HG02970 (cell line): ENCODE results near the gene SLC2A1.
A peak's percentile ranks its signal among the peaks of the same experiment; 100 is the strongest.

Experiments
- ATAC-seq: cut with Tn5 transposase; IDR thresholded peaks from one replicate; pipeline ENCODE4 v1.9.1; 2021; ENCODE audit warnings: mild to moderate bottlenecking, moderate library complexity, moderate number of reproducible peaks; ENCODE audit not compliant: unreplicated experiment, low FRiP score

The SLC2A1 gene

GRCh38 chr1:42961312-42962091 is 2.8 kb upstream of the SLC2A1 start:
- ATAC-seq = no peak

DNA sequence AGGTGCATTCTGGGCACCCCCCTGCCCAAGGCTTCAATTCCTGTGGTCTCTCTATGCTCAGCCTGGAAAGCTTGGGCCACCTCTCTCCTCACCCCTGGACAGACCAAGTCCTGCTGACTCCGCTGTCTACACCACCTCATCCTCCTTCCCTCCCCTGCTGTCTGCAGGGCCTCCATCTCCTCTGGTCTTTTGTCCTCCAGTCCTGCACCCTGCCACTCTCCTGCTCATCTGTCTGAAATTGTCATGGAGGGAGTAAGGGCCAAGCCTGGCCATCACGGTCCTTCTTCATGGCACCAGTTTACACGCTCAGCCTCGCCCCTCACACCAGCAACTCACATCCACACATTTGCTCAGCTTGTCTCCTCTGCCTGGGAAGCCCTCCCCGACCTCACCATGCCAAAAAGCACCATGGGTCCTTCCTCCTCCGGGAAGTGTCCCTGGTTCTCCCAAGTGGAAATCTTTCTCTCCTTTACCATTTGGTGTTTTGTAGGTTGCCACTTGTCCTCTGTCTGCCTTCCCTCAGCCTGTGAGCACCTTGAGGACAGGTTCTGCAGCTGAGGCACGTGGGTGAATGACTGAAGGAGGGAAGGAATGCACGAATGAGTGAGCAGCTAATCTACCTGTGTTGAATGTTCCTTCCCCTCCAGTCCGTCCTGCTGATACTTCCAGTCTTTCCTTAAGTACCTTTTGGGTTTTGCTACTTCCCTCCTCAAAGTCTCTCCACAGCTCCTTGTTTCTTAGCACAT is 2.1 kb upstream of the SLC2A1 start:
- no peak for ATAC-seq

DNA sequence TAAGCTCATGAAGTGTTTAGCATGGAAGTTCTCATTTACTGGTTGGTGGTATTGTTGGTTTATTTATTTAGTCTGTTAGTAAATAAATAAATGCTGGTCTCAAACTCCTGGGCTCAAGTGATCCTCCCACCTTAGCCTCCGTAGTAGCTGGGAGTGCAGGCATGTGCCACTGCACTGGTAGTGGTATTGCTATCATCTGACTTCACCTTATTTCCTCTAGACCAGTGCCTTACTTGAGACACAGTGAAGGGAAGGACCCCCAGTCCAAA is 1.4 kb upstream of the SLC2A1 start:
- no peak for ATAC-seq

DNA sequence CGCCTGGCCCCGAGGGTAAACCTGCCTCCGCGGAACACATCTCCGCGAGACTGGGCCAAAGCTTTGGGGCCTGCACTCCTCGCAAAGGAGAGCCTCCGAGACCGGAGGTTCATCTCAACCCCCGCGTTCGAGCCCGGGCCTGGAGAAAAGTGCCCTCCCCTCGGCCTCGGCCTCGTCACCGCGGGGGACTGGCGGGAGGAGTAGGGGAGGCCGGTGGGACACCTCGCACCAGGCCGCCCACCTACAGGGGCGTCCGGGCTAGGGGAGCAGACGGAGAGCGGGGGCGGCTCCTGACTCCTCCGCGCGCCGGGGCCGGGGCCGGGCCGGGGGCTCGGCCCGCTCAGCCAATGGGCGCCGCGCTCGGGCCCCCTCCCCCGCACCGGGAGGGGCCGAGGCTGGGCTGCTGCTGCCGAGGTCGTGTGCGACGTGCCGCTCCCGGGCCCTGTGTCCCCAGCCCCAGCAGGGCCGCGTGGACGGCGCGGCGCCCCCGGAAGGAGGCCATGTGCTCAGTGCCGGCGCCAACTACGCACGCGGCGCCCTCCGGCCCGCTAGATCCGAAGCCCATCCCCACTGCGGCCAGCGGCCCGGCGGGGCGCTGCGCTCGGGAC is 684 bp downstream of the SLC2A1 start:
- ATAC-seq = peak; percentile 64

- ATAC-seq = no peak
Measured at GRCh38 chr1:42957229-42957879, 1.3 kb downstream of the SLC2A1 start.

DNA sequence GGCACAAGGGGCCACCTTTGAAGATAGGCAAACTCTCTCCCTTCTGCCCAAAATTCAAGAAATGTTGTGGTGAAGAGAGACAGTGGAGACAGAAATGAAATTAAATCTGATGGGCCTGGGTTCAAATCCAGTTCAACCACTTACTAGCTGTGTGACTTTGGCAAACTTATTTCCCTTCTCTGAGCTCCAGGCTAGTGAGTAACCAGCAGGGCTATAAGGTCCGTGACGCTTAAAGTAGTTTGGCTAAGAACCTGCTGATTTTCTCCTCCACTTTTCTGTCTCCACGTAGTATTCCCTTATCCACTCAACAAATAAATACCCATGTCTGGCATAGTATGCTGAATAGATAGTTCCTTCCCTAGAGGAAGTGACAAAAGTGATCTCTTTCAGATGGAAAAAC is 1.9 kb downstream of the SLC2A1 start:
- no peak for ATAC-seq

DNA sequence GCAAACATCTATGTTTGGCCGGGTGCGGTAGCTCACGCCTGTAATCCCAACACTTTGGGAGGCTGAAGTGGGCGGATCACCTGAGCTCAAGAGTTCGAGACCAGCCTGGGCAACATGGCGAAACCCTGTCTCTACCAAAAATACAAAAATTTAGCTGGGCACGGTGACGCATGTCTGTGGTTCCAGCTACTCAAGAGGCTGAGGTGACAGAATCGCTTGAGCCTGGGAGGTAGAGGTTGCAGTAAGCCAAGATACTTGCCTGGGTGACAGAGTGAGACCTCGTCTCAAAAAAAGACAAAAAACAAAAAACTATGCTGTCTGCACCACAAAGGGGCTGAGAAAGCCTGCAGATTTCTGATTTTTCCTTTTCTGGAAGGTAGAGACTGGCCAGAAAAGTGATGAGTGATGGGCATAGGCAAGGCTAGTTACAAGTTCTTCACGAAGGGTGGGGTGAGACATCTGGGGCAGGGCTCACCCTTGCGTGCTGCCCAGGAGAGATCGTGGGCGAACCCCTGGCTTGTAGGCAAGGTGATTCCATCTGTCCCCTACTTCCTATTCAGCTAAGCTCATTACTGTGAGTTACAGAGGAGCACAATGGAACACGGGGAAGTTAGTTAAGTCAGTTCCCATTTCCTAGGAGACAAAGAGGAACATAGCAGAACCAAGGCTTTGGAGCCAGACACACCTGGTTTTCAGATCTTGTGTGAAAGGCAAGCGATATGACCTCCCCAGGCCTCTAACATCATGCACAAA is 3.2 kb downstream of the SLC2A1 start:
- no peak for ATAC-seq

- no peak for ATAC-seq
Measured at GRCh38 chr1:42953182-42954180, 5.2 kb downstream of the SLC2A1 start.

DNA sequence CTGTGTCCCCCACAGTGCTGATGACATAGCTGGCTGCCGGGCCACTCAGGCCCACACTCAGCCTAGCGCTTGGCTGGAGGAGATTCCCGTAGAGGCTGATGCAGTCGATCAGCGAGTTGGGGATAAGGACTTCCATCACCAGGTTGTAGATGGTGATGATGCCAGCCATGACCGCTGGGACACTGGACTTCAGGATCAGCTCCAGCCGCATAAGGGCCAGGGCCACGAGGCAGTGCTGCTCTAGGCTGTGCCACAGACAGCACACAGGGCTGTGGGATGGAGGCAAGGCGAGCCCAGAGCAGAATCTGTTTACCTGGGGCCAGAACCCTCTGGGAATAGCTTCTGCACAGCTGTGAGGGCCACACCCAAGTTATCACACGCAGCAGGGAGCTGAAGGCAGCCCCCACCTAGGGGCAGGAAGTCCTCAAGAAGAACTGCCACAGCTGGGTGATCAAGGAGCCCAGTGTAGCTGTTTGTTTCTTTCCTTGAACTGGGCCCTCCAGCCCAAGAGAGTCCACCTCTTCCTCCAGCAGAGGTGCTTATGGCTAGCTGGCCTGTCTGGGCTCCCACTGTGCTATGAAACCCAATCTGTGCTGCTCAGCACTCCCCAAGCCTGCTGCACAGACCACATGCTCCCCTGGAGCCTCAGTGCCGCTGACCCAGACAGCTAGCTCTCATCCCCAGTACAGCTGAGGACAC is 6.2 kb downstream of the SLC2A1 start:
- no peak for ATAC-seq

DNA sequence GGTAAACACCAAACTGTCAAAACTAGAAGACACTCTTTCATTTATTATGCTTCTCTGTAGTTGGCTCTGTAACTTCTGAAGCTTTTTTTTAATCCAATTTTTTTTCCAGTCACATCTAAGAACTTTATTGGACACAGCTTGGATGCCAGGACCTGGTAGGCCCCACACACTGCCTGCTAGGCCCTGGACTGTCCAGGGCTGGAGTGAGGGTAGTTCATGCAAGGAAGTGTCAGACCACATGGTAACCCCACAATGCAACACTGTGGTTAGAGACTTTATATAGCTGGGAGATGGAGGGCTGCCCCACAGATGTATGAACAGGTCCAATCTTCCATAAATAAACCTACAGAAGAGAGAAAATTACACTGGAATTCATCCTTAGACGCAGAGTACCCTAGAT is 7.1 kb downstream of the SLC2A1 start:
- no peak for ATAC-seq

DNA sequence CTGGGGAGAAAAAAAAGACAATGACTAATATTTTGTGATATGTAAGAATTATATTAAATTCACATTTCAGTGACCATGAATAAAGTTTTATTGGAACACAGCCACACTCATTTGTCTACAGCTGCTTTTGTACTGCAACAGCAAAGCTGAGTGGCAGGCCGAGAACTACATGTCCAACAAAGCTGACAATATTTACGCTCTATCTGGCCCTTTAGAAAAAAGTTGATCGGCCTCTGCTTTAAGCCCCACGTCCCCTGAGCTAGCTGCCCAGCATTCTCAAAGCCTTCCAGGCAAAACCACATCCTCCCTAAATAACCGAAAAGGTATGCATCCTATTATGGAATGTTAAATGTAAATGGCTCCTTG is 8.6 kb downstream of the SLC2A1 start:
- no peak for ATAC-seq

DNA sequence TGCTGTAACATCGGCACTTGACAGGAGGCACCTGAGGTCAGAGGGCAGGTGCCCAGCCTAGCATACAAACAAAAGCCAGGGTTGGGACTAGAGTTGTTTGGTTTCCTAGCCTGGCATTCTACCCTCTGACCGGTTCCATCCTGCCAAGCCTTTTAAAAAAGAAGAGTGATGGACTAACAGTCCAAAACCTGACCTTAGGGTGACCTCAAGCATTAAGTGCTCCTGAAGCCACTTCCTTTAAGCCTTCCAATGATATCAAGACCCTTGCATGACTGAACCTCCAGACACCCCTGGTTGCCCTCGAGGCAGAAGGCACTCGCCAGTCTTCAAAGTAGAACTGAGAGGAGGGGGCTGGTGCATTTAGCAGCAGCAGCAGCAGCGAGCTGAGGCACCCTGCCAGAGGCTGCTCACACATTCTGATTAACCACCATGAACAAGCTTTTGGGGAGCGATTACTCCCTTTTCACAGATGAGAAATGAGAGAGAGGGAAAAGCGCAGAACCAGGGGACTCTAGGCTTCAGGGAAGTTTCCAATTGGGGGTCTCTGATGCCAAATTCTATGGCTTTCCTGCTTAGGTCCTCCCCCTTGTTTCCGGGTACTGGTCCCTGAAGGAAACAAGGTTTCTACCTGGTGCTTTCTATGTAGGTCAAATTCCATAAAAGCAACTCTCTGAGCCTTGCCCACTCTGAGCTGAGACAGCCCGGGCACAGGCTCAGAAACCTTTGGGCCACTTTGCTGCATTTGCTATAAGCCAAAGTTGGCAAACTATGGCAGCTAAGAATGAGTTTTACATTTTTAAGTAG is 9.2 kb downstream of the SLC2A1 start:
- ATAC-seq = no peak

GRCh38 chr1:42947965-42948732 is 10.5 kb downstream of the SLC2A1 start:
- ATAC-seq = no peak

DNA sequence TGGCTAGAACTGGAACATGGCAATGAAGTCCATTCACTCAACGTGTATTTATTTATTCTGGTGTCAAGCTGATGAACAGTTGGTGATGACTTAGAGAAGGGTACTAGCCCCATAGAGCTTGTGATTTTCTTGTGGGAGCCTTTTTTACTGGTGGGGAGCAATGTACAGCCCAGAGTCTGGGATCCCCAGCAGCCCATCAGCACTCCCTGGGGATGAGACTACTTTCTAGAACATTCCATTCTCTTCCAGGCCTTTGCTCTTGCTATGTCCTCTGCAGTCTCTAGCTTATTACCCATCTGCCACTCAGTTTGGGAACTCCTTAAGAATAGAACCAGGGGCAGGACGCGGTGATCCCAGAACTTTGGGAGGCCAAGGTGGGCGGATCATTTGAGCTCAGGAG is 11.6 kb downstream of the SLC2A1 start:
- ATAC-seq = no peak

DNA sequence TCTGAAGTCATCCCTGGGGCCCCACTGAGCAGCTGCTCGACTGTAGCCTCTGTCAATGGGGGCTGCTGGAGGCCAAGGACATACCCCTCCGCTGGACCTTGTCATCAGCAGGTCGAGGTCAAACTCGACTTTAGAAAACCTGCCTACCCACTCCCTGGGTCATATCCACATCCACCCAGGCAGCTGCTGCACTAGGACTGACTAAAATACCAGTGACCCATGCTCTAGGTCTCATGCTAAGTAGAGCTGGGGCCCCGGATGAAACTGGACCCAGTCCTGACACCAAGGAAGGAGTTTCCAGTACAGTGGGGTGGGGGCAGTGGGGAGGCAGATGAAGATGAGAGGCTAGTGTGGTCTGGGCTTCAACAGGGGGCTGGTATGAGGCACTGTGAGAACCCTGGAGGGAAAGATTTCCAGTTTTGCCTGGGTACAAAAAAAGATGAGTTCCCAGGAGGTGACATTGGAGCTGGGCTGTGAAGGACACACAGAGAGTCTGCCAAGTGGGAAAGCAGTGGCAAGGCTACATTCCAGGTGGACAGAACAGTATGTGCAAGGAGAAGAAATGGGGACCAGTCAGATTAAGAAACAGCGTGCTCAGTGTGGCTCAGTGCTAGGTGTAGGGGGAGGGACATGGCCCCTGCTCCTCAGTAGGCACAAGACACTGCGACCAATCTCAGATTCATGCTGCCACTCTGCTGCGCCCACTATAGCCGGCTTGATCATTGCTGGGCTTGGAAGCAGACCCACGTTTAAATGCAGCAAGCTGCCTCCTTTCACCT is 12.4 kb downstream of the SLC2A1 start:
- ATAC-seq = no peak

DNA sequence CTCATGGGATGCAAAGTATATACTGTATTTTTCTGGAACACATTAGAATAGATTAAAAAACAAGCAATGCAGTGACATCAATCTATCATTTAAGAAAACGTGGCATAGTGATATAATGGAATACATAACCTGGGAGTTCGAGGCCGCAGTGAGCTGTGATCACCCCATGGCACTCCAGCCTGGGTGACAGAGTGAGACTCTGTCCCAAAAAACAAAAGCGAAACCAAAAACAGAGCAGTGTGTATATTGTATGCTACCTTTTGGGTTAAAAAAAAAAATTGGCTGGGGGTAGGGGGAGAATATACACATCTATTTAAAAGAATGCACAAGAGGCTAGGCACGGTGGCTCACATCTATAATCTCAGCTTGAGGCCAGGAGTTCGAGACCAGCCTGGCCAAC is 13.5 kb downstream of the SLC2A1 start:
- no peak for ATAC-seq
